Spleen (tissue), 7 donors: ENCODE data around the gene CIT.

Source experiments
- CTCF ChIP-seq, 11 experiments: fragments of 200-600 bp in 7 of 11; fragments of 450-650 bp in 4 of 11; sonication (generic) in 4 of 11; IDR thresholded peaks in 8 of 11; conservative IDR thresholded peaks in 3 of 11; 1 replicate in 7 of 11; 2 replicates in 4 of 11; pipeline versions ENCODE4 v1.4.0 to v1.8.0; 2016 to 2021; ENCODE audit warnings: antibody characterized with exemption in 11 of 11, inconsistent platforms in 4 of 11, mild to moderate bottlenecking in 1 of 11
- POLR2A ChIP-seq, 3 donors: fragments of 450-650 bp; IDR thresholded peaks; one replicate each; pipeline ENCODE4 v1.5.1; 2017; ENCODE audit warnings: antibody characterized with exemption in 3 of 3, mild to moderate bottlenecking in 1 of 3
- donor health status: DM: no; HTN: no; CAD: no; lungs with moderate emphysema.
- donor health status: DM: no; HTN: no; CAD: no.
- donor health status: DM: no; HTN: no; CAD: no.

- no peak for TF ChIP-seq CTCF (IDR thresholded peaks at IDR 0.05 in 8 of 11, conservative IDR thresholded peaks at IDR 0.05 in 3 of 11)
- no peak for TF ChIP-seq POLR2A (IDR thresholded peaks at IDR 0.05)
These were observed 193.3 kb downstream of the CIT start for GRCh38 chr12:119683816-119684215.
